CD4-positive, alpha-beta T cell treated with Interleukin-2 at 100 ng/mL for 4 hours (primary cell): ENCODE data around the gene ATG9B.
"Not testable (repeated sequence)": the region's sequence is repeated elsewhere in the genome, so short reads cannot be mapped to it uniquely, and the experiment has no call there.

Experiments used
- DNase-seq: peaks from one replicate; pipeline ENCODE4 v3.0.0-alpha.2; 2020; ENCODE audit warnings: low spot score

The ATG9B gene

DNA sequence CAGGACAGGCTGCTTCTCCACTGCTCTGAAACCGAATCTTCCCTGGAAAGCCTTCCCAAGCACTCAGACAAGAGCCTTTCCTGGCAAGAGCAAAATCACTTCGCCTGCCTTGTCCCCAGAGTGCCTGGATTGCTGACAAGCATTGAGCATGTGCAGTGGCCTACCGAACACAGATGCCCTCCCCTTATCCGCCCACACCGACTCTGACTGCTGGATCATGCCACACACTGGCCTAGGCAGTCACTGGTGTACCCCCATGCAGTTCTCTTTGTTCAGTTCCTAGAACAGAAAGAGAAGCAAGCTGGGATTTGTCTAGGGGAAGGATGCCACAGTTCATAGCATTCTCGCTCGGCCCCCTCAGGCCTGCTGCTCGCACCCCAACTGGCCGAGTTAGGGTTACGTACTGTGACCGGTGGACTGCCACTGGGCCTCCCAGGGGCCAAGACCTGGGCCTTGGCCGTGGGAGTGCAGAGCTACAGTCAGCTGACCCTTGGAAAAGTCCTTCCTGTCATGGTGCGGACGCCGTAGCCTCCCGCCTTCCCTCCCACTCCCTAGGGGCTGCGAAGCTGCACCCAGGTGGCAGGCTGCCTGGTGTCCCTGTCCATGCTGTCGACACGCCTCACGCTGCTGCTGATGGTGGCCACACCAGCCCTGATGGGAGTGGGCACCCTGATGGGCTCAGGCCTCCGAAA is 10.9 kb upstream of the ATG9B start:
- DNase-seq = no peak

DNA sequence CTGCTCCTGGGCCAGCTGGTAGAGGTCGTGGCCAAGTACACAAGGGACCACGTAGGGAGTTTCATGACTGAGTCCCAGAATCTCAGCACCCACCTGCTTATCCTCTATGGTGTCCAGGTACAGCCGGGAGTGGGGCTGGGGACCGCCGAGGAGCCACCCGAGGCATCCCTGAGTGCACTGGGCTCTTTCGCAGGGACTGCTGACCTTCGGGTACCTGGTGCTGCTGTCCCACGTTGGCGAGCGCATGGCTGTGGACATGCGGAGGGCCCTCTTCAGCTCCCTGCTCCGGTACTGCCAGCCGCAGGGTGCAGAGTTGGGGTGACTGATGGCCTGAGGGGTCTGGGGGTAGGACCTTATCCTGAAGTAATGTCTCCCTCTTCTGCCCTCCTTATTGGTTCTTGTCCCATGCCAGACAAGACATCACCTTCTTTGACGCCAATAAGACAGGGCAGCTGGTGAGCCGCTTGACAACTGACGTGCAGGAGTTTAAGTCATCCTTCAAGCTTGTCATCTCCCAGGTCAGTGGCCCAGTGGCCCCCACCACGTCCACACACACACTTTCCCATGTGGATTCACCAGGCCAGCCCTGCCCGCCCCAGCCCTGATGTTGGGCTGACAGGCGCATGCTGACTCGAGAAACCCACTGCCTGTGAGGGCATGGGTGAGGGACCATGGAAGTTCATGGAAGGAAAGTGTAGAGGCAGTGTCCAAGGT is 10.2 kb upstream of the ATG9B start:
- no peak for DNase-seq

DNA sequence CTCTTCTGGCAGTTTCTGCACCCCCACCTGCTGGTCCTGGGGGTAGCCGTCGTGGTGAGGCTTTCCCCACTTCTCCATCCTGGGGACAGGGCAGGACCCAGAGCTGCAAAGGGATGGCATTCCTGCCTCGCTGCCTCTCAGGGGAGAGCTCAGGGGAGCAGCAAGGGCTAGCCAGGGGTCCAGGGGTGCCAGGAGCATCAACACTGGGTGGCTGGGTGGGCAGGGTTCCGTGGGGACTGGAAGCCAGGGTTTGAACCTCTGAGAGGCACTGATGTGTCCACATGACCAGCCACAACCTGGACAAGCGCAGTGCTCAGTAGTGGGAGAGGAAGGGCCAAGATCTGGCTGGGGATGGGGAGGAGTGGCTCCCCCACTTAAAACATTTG is 9.6 kb upstream of the ATG9B start:
- no peak for DNase-seq

DNA sequence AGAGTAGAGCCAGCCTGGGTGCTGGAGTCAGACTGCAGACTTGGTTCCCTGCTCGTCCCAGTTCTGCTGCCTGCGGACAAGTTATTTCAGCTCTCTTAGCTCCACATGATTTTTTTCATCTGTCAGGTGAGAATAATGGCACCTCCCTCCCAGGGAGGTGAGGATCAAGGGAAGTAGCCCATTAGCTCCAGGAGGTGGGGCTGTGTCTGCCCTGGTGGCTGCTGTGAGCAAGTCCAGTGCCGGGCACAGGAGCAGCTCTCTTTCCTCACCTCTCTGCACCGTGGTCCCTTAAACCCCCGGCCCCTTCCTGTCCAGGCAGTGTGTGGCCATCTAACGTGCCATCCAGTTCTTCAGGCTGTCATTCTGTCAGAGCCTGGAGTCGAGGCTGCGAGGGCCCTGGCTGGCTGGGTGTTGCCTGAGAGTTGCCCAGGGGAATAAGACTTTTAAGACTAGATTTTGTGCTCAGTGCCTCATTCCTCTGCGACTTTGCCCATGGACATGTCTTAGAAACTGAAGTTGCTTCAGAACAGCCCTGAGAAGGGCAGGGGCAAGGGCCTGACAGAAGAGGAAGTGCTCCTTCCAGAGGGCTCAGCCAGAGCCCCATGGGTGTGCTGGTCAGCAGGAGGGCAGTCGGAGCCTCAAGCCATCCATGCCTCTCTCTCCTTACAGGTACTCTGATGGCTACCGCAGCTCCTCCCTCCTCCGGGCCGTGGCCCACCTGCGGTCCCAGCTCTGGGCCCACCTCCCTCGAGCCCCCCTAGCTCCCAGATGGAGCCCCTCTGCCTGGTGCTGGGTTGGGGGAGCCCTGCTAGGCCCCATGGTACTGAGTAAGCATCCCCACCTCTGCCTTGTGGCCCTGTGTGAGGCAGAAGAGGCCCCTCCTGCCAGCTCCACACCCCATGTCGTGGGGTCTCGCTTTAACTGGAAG is 8.9 kb upstream of the ATG9B start:
- DNase-seq = no peak

DNA sequence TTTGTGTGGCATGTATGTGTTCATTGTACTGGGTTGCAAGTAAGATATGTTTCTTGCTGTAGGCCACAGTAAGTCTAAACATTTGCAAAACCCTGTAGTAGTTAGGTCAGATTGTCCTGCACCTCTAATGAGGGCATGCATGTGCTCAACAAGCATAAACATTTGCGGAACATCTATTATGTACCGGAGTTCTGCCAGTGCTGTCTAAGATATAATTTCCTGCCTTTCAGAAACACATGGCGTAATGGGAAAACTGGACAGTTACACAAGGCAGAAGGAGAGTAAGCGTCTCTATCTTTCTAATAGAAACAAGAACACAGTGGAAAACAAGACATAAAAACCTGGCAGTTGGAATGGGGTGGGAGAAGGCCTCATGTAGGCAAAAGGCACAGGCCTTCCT is 6.7 kb upstream of the ATG9B start:
- DNase-seq = no peak

DNA sequence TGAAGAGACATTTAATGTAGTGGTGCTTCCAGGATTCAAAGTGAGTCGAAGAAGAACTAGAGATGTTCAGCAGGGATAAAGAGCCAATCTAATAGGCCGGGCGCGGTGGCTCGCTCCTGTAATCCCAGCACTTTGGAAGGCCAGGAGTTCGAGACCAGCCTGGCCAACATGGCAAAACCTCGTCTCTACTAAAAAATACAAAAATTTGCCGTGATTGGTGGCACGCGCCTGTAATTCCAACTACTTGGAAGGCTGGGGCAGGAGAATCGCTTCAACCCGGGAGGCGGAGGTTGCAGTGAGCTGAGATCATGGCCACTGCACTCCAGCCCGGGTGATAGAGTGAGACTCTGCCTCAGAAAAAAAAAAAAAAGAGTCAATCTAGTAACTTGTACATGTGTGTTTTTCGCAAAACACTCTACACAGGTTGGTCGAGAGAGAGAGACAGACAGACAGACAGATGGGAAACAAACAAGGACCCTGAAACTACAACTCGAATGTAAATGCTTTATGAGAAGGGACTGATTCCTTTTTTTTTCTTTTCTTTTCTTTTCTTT is 4.7 kb upstream of the ATG9B start:
- no peak for DNase-seq

DNA sequence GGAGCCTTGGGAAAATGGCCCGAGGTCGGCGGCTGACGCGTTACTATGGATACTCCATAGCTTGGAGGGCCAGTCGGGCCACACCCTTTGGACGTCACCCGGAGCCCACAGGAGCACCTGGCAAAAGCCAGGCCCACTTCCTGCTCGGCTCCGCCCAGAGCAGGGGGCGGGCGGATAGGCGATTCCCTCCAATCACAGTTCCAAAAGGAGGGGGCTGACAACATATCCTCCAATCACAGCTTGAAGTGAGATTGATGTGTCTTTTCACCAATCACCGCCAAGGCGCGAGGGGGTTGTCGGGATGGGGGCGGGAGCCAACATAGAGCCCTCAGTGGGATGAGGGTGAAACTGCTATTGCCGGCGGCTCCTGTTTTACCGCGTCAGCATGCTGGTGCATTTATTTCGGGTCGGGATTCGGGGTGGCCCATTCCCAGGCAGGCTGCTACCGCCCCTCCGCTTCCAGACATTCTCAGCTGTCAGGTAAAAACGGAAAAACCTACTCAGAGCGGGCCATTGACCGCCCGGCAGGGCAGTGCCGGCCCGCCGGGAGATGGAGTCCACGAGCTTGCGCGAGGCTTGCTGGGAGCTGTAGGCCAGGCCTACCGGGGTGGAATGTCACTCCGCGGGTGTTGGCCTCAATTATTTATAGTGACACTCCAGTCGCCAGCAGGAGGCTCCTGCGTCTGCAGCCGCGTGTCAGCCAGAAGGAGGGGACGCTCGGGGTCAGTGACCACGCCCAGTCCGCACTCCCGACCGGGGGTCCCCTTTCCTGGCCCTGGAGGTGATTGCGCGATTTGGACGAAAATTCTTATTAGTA is 4.0 kb upstream of the ATG9B start, which contains the start of gene ABCB8:
TSS of gene ABCB8 (plus strand) at position 320 of the 817 bp plus-strand sequence. CDS start at position 386, 66 bp downstream.
- DNase-seq = peak; percentile 100

DNA sequence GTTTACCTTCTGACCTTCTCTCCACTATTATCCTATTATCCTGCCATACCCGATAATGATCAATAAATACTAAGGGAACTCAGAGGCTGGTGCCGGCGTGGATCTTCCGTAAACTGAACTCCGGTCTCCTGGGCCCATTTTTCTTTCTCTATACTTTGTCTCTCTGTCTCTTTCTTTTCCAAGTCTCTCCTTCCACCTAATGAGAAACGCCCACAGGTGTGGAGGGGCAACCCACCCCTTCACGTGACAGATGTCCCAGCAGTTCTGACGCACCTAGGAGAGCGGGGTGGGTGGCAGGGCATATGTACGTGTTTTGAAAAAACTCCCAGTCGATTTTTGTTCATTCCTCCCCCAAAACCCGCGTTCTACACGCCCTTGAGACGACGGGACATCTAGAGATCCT is 3.4 kb upstream of the ATG9B start:
- DNase-seq = not testable (repeated sequence)

DNA sequence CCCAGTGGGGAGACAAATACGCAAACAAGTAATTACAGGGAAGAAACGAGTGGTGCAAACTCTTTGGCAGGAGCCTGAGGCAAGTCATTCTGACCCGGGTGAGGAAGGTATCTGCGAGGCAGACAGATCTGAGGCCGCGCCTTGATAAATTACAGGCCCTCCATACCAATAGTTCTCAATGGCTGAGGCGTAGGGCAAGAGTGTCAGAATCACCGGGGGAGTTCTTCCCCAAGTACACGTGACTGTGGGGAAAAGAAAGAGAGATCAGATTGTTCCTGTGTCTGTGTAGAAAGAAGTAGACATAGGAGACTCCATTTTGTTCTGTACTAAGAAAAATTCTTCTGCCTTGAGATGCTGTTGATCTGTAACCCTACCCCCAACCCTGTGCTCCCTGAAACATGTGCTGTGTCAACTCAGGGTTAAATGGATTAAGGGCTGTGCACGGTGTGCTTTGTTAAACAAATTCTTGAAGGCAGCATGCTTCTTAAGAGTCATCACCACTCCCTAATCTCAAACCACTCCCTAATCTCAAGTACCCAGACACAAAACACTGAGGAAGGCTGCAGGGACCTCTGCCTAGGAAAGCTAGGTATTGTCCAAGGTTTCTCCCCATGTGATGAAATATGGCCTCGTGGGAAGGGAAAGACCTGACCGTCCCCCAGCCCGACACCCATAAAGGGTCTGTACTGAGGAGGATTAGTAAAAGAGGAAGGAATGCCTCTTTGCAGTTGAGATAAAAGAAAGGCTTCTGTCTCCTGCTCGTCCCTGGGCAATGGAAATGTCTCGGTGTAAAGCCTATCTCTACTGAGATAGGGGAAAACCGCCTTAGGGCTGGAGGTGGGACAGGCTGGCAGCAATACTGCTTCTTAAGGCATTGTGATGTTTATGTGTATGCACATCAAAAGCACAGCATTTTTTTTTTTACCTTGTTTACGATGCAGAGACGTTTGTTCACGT is 2.8 kb upstream of the ATG9B start:
- DNase-seq = not testable (repeated sequence)

DNA sequence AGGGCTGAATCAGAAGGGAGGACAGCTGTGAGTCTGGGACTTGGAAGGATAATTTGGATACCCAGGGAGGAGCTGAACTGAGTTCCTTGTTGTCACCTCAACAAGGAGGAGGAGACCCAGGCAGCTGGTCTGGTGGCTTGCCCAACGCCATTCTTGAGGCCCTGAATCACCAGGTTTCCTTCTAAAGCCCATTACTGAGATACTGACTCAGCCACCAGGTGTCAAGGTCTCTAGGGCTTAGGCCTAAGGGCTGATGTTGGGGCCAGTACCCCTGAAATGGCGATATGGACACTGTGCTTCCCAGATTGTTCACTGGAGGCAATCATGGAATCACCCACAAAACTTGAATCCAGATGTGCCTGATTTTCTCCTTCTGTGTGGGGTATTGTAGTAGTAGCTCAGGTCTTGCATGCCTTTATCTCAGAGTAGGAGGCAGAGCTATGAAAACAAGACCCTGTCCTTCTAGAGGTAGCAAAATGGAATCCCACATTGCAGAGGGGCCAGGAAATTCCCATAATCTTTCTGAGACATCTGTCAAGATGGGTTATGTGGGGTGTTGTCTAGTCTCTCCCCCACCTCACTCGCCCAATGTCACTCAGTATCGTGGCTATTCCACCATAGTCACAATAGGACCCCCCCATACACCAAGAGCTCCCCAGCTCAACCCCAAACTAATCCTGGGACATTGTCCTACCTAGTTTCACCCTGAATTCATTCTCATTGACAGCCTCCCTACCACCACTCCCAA is 1.8 kb upstream of the ATG9B start:
- DNase-seq = no peak

DNA sequence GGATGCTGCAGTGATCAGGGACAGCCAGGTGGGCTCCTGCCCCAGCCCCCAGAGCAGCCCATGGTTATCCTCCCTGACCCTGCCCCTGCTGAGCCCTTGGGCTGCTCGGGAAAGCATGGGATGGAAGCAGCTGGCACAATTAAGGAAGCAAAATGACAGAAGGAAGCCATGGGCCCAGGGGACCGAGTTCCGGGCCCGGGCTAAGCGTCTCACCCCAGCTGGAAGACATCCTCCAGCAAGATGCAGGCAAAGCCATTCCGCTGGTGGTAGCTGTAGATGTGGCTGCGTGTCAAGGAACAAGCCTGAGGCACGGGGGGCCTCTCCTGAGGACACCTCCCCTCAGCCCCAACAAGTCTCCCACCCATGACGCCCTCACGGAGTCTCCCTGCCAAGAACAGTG is 1.1 kb downstream of the ATG9B start:
- DNase-seq = no peak

DNA sequence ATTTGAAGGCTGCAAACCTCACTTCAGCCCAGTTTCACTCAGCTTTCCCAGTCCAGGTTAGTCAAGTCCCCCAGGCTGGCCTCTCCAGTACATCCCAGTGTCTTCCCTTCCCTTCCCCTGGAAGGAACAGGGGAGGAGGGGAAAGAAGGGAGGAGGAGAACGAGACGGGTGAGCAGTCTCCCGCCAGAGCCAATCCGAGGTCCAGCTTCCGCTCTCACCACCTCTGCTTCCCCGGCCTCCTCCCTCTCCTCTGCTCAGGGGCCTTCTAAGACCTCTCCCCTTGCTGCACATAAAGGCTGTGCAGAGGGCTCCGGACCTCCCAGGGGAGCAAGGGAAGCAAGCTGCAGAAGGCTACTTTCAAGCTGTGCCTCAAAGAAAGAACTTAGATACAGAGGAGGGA is 4.1 kb downstream of the ATG9B start:
- no peak for DNase-seq

DNA sequence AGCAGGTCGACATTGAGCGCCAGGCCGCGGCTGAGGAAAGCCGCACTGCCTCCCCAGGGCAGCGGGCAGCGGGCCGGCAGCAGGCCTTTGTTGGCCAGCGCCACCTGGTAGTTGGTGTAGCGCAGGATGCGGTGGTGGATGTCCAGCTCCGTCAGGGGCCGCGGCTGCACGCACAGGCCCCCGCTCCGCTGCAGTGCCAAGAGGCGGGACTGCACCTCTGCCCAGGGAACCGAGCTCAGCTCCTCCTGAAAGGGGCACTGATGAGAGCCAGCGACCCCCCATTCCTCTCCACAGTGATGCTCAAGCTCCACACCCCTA is 5.2 kb downstream of the ATG9B start:
- no peak for DNase-seq

DNA sequence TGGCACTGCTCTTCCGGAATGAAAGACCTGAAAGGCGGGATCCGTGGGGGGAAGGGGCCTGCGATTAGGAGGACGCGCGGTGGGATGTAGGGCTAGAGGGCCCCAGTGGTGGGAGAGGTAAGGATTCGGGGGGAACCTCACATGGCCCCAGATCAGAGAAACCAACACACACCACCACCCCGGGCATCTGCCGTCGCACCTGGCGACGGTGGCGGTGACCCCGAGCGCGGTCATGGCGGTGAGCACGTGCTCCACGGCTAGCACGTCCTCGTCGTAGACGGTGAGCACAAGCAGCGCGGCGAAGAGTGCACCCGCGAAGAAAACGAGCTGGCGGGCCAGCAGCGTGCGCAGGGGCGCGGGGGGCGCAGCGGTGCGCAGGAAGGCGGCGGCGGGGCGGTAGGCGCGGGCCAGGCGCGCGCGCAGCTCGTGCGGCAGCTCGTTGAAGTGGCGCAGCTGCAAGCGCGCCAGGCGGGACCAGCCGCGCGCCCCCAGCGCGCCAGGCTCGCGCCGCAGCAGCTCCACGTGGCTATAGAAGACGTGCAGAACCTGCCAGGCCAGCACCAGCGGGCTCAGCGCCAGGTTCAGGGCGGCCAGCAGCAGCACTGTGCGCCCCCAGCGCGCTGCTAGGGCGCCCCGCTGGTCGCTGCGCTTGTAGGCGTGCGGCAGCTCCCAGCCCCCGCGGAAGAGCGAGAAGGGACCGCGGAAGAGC is 5.7 kb downstream of the ATG9B start:
- peak; percentile 24 for DNase-seq

DNA sequence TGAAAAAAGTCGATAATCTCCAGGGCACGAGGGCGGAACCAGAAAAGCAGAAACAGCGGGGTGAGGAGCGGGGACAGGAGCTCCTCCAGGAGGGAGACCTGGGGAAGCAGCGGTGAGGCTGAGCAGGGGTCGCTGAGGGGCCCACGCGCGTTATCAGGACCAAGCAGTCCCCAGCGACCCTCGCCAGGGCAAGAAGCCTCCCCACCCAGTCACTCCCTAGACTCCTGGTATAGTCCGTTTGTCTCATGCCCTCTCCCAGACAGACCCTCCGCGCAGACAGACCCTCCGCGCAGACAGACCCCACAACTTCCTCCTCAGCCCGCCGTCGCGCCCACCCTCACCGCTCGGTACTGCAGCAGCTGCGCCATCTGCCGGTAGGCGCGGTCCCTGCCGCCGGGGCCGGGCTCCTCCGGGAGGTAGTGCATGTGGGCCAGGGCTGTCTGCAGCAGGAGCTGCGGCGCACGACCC is 6.3 kb downstream of the ATG9B start:
- peak; percentile 82 for DNase-seq

DNA sequence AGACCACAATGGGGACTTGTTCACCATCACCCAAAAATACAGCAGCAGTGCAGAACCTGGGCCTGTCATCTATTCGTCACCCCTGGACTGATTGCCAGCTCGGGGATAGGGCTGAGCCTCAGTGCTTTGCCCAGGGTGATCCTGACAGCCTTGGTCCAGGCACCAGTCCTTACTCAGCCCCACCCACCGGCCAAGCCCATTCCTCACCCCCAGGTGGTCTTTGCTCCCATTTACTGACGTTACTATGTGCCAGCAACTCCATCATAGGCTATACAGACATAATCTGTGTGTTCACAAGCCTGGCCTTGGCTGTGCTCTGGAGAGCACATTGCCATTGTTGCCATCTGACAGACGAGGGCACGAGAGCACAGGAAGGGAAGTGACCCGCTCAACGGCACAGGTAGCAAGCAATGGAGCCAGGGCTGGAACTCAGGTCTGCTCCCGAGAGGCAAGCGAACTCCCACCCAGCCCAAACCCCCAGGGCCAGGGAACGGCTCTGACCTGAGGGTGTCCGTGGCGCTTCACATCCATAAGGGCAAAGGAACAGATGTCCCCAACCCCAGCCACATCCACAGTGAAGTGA is 6.8 kb downstream of the ATG9B start:
- no peak for DNase-seq

DNA sequence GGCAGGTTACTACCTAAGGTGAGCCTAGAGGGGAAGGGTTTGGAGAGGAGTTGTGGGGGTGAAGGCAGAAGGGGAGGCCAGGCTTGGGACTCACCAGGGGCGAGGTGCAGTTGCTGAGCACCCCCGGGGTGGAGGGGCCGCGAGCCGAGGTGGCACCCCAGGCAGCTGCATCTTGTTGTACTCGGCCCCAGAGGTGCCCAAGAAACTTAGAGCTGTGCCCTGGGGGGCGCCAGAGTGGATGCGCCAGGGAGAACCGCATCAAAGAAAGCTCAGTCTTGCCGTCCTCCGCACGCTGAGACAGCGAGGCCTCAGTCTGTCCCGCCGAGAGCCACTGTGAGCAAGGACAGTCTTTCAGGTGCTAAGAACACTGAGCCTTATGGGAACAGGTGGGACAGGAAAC is 7.4 kb downstream of the ATG9B start:
- DNase-seq = no peak

DNA sequence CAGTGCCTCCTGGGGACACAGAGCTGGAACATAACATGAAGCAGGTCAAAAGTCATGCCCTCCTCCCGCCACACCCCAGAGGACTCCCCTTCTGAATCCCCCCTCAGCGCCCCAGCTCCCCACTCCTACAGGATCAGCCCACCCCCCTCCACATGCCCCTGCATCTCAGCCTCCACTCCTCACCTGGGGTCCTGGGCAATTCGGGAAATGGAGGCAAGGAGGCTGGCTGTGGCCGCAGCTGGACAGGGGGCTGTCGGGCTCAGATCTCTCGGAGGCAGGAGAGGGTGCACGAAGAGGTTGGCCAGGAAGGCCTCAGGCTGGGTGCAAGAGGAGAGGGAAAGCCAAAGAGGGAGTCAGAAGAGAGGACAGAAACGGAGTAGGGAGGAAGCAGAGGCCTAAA is 7.8 kb downstream of the ATG9B start:
- no peak for DNase-seq

DNA sequence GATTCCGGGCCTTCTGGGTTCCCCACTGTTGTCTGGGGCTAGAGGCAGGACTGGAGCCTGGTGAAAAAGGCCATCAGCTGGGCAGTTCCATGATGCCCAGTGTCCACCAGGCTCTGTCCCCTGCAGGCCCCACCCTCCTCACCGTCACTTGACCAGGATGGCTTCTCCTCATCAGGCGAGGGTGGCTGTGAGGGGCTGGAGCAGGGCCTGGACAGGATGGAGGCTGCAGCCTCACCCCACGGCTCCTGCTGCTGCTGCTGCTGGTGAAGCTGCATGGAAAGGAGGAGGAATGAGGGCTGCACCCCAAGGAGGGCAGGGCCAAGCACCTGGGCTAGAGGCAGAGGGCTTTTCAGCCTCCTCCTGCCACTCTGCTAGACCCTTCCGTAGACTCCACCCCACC is 8.3 kb downstream of the ATG9B start:
- DNase-seq = no peak
